ENCODE results near the gene ARHGAP26.
A peak's percentile ranks its signal among the peaks of the same experiment; 100 is the strongest.
"Not testable (repeated sequence)": the region's sequence is repeated elsewhere in the genome, so short reads cannot be mapped to it uniquely, and the experiment has no call there.

ARHGAP26 gene

GRCh38 chr5:142920849-142921612, 150.9 kb downstream of the ARHGAP26 start:
- FAIRE-seq: no peak

DNA sequence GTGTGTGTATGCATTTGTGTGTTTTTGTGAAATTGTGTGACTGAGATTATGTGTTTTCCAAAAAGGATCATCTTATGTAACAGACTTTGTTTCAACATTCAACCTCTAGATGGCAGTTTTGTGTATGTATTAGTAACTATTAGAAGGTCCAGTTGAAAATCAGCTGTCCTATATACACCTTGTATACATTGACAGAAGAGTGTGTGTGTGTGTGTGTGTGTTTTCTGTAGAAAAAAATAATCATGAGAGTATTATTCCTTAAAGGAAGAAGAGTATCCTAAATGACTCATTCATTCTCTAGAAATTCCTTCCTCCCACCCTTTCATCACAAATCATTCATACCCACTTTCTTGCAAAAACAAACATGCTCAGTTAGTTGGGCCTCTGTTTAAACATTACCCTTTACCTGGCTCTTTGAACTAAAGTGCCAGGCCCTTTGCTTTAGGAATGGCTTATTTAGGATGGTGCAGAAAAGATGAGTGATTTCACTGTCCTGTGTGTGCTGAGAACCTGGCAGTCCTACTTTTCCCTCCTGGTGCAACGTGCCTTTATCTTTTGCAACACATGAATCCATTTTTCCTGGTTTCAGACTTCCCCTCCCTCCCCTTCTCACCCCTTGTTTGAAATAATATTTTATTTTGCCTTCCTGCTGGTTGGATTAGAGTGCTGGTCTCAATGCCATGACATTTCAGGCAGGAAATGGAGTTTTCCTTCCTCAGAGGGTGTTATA, 152.2 kb downstream of the ARHGAP26 start:
- FAIRE-seq (peak; percentile 60), DNase-seq (ENCODE audit: insufficient read length, low spot score) (peak; percentile 8)

More at GRCh38 chr5:142920849-142921612, 150.9 kb downstream of the ARHGAP26 start:
- no peak for DNase-seq (ENCODE audit: insufficient read length, low spot score)

- DNase-seq (ENCODE audit: insufficient read length, low spot score) (no peak), FAIRE-seq (peak; percentile 64)
Measured at GRCh38 chr5:142924135-142924883, 154.1 kb downstream of the ARHGAP26 start.

DNA sequence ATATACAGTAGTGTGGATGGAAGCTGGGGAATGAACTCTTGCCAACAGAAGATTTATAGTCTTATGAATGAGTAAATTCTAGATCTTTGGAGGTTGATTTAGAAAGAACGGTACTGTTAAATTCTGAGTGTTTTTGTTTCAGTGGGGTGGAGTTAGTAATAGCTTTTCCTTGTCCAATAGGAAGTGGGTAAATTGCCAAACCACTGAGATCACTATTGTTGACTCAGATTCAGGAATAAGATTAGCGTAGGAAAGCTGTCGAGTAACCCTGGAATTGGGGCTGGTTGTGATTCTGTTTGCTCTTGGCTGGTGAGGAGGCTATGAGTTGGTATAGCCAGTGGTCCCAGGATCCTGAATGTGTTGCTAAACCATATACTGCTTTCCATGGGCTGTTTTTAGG, 155.6 kb downstream of the ARHGAP26 start:
- DNase-seq (ENCODE audit: insufficient read length, low spot score) (no peak), FAIRE-seq (no peak)

GRCh38 chr5:142926549-142926948, 156.4 kb downstream of the ARHGAP26 start:
- DNase-seq (ENCODE audit: insufficient read length, low spot score) (no peak), FAIRE-seq (no peak)

GRCh38 chr5:142928999-142929398, 158.8 kb downstream of the ARHGAP26 start:
- FAIRE-seq; DNase-seq (ENCODE audit: insufficient read length, low spot score): not testable (repeated sequence)

GRCh38 chr5:142929587-142929986, 159.4 kb downstream of the ARHGAP26 start:
- DNase-seq (ENCODE audit: insufficient read length, low spot score): no peak
- FAIRE-seq: no peak

GRCh38 chr5:142930395-142931110, 160.4 kb downstream of the ARHGAP26 start:
- DNase-seq (ENCODE audit: insufficient read length, low spot score) (no peak), FAIRE-seq (no peak)

DNA sequence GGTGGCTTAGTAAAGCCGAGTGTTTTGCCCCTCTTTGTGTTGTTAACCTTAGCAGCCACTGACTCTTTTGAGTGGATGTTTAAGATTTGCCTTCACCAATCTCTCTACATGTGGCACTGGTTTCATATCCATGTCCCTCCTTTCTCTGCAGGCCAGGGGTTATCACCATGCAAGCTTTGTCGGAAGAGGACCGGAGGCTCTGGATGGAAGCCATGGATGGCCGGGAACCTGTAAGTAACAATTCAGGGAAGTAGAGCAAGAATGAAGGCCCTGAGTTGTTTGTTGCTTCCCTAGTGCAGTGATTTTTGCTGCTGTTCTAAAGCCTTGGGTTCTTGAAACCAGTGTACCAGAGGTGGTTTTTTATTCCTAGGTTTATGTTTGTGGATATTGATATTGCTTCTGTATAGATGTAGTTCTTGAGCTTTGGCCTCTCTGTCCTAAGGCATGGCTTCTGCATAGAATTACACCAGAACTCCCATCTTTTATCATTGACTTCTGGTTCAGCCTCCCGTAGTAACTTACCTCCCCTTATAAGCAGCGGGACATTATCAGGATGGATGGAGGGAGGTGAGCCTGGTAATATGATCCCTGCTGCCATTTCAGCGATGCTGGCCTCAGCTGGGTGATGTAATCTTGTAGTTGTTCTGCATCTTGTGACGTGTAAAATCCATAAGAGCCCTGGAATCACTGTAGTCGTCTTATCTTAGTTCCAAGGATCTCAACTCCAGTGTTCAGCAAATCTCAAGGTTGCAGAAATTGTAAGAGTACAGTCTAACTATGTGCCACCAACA, 161.9 kb downstream of the ARHGAP26 start:
- DNase-seq (ENCODE audit: insufficient read length, low spot score) (no peak), FAIRE-seq (no peak)

GRCh38 chr5:142934051-142934762, 164.0 kb downstream of the ARHGAP26 start:
- FAIRE-seq (no peak), DNase-seq (ENCODE audit: insufficient read length, low spot score) (no peak)

- FAIRE-seq: no peak
Measured at GRCh38 chr5:142935014-142935413, 164.8 kb downstream of the ARHGAP26 start.

GRCh38 chr5:142937374-142937773, 167.2 kb downstream of the ARHGAP26 start:
- DNase-seq (ENCODE audit: insufficient read length, low spot score): no peak
- FAIRE-seq: peak; percentile 62

More at GRCh38 chr5:142935014-142935413, 164.8 kb downstream of the ARHGAP26 start:
- DNase-seq (ENCODE audit: insufficient read length, low spot score): no peak

- no peak for DNase-seq (ENCODE audit: insufficient read length, low spot score)
- no peak for FAIRE-seq
Measured at GRCh38 chr5:142938266-142938880, 168.2 kb downstream of the ARHGAP26 start.

DNA sequence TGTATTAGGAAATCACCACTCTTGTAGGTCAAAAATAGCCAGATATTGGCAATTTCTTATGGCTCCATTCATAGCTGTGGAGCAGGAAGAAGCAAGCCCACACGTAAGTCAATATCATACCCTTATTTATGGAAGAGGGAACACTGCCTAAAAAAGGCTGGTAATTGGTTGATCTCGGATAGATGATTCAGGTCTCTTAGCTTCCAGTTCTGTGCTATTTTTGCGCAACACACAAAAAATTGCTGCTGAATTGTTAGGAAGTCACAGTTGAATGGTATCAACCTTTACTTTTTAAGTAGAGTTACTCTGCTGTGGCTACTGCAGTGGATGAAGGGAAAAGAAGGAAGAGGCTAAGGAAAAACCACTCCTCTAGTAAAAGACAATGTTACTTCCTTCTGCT, 168.8 kb downstream of the ARHGAP26 start:
- DNase-seq (ENCODE audit: insufficient read length, low spot score): no peak
- no peak for FAIRE-seq

GRCh38 chr5:142939884-142940283, 169.7 kb downstream of the ARHGAP26 start:
- FAIRE-seq (no peak), DNase-seq (ENCODE audit: insufficient read length, low spot score) (no peak)

GRCh38 chr5:142941245-142941644, 171.1 kb downstream of the ARHGAP26 start:
- FAIRE-seq (no peak), DNase-seq (ENCODE audit: insufficient read length, low spot score) (no peak)

- no peak for FAIRE-seq
Measured at GRCh38 chr5:142942901-142943300, 172.7 kb downstream of the ARHGAP26 start.

GRCh38 chr5:142944140-142944539, 174.0 kb downstream of the ARHGAP26 start:
- FAIRE-seq (no peak), DNase-seq (ENCODE audit: insufficient read length, low spot score) (no peak)

More at GRCh38 chr5:142942901-142943300, 172.7 kb downstream of the ARHGAP26 start:
- no peak for DNase-seq (ENCODE audit: insufficient read length, low spot score)

- no peak for DNase-seq (ENCODE audit: insufficient read length, low spot score)
- no peak for FAIRE-seq
Measured at GRCh38 chr5:142945321-142945720, 175.1 kb downstream of the ARHGAP26 start.

Measured in GM19239 (cell line).